ENCODE data around the gene GPC4. TPM values are rescaled to one million over a fixed set of nuclear protein-coding genes. Genes with fewer than 3 reads are reported as not detected.
"Not testable (repeated sequence)": the region's sequence is repeated elsewhere in the genome, so short reads cannot be mapped to it uniquely, and the experiment has no call there.

The GPC4 gene
- polyA plus RNA-seq, 3 donors, result 0.03 to 0.59 (median 0.27) TPM

- no peak for TF ChIP-seq CTCF (IDR thresholded peaks at IDR 0.05)
- no peaks in the 10 kb centered on the region for H3K9me3 Mint-ChIP-seq
- Histone ChIP-seq H3K4me3 (replicated peaks in 1 of 3; ENCODE audit: low read depth in 2 of 3, low read length in 3 of 3) (peak overlapping the region in 2 of 3 experiments; percentile 2 to 53), H3K36me3 (replicated peaks in 1 of 2; ENCODE audit: control insufficient read depth in 1 of 2, insufficient read depth in 2 of 2, low read length in 2 of 2) (no peaks in the 10 kb centered on the region), H3K27ac (ENCODE audit: low read depth in 1 of 2, low read length in 2 of 2) (peak overlapping the region in 1 of 2 donors; percentile 50), H3K9me3 (replicated peaks in 1 of 2; ENCODE audit: control insufficient read depth in 1 of 2, insufficient read depth in 1 of 2, low read length in 2 of 2) (no peaks in the 10 kb centered on the region), H3K4me1 (ENCODE audit: control insufficient read depth in 1 of 2, insufficient read depth in 2 of 2, low read length in 2 of 2) (peaks cover 0 to 7% of the 10 kb centered on the region in 2 donors), H4K20me1 (ENCODE audit: insufficient read depth, low read length) (no peaks in the 10 kb centered on the region), H2AFZ (ENCODE audit: insufficient read depth, low read depth, low read length, poor library complexity, severe bottlenecking) (peak overlapping the region; percentile 47), H3K9ac (ENCODE audit: insufficient read depth, low read length, poor library complexity, severe bottlenecking) (no peak overlapping the region), H3K4me2 (replicated peaks; ENCODE audit: extremely low read depth, low read length, poor library complexity, severe bottlenecking) (peak overlapping the region; percentile 63), H3K27me3 (ENCODE audit: control insufficient read depth in 2 of 2, insufficient read depth in 2 of 2, low read length in 2 of 2) (no peaks in the 10 kb centered on the region), H3K79me2 (ENCODE audit: insufficient read depth, low read length) (no peaks in the 10 kb centered on the region)
- H3K36me3 Mint-ChIP-seq, result no peaks in the 10 kb centered on the region
- intact Hi-C loops (cut with micrococcal nuclease), result no loop called here
- H3K4me3 Mint-ChIP-seq, result peak overlapping the region; percentile 55 to 60
- H3K27ac Mint-ChIP-seq, result peak overlapping the region in 6 of 7 donors; percentile 18 to 77 (median 66)
- DNase-seq, result peak; percentile 8 to 41 (median 20)
- H3K4me1 Mint-ChIP-seq, result peaks cover 12% of the 10 kb centered on the region
- WGBS (ENCODE audit: insufficient coverage), result no CpG with 5 or more reads among the region's 2 CpGs
- H3K27me3 Mint-ChIP-seq (ENCODE audit: low read depth in 3 of 3), result peaks cover 0 to 1% (median 1%) of the 10 kb centered on the region in 3 donors
Measured at GRCh38 chrX:133323431-133323830, 91.9 kb downstream of the GPC4 start.

- H4K20me1 ChIP-seq (ENCODE audit: insufficient read depth, low read length); H3K4me2 ChIP-seq (replicated peaks; ENCODE audit: extremely low read depth, low read length, poor library complexity, severe bottlenecking); H3K9me3 ChIP-seq (replicated peaks in 1 of 2; ENCODE audit: control insufficient read depth in 1 of 2, insufficient read depth in 1 of 2, low read length in 2 of 2); H3K9me3 Mint-ChIP-seq; DNase-seq; H3K79me2 ChIP-seq (ENCODE audit: insufficient read depth, low read length); H2AFZ ChIP-seq (ENCODE audit: insufficient read depth, low read depth, low read length, poor library complexity, severe bottlenecking); H3K4me1 ChIP-seq (ENCODE audit: control insufficient read depth in 1 of 2, insufficient read depth in 2 of 2, low read length in 2 of 2); H3K9ac ChIP-seq (ENCODE audit: insufficient read depth, low read length, poor library complexity, severe bottlenecking); H3K4me3 Mint-ChIP-seq; H3K27ac Mint-ChIP-seq; H3K27me3 ChIP-seq (ENCODE audit: control insufficient read depth in 2 of 2, insufficient read depth in 2 of 2, low read length in 2 of 2); H3K4me3 ChIP-seq (replicated peaks in 1 of 3; ENCODE audit: low read depth in 2 of 3, low read length in 3 of 3); H3K27ac ChIP-seq (ENCODE audit: low read depth in 1 of 2, low read length in 2 of 2); intact Hi-C loops (cut with micrococcal nuclease); H3K36me3 Mint-ChIP-seq; H3K36me3 ChIP-seq (replicated peaks in 1 of 2; ENCODE audit: control insufficient read depth in 1 of 2, insufficient read depth in 2 of 2, low read length in 2 of 2); H3K27me3 Mint-ChIP-seq (ENCODE audit: low read depth in 3 of 3): not testable (repeated sequence)
- H3K4me1 Mint-ChIP-seq, result peaks cover 11% of the 10 kb centered on the region
- 70% methylated on average over 4 of the region's 9 CpGs for WGBS (ENCODE audit: insufficient coverage)
Measured at GRCh38 chrX:133322269-133322668, 93.0 kb downstream of the GPC4 start.

Measured in CD14-positive monocyte (primary cell).